Measurements from ENCODE around the gene RTL10. TPM values are rescaled to one million over a fixed set of nuclear protein-coding genes. Genes with fewer than 3 reads are reported as not detected.
A peak's percentile ranks its signal among the peaks of the same experiment; 100 is the strongest.

Gene RTL10
- total and polyA plus RNA-seq, 10 of the 15 experiments (the other 5 are each of a cell fraction or from before 2014, with no cell fraction given), result 5.3 to 18.1 (median 10.3) TPM

GRCh38 chr22:19846620-19847344, 7.9 kb downstream of the RTL10 start:
- Histone ChIP-seq H3K27ac (ENCODE audit: control insufficient read depth, insufficient read depth) (no peak overlapping the region), H3K79me2 (ENCODE audit: control insufficient read depth, insufficient read depth, low read length) (no peaks in the 10 kb centered on the region), H4K20me1 (ENCODE audit: control insufficient read depth, insufficient read depth) (no peaks in the 10 kb centered on the region), H3K27me3 (replicated peaks in 1 of 2; ENCODE audit: control insufficient read depth in 2 of 2, insufficient read depth in 2 of 2, low read length in 1 of 2) (no peaks in the 10 kb centered on the region), H2AFZ (ENCODE audit: control insufficient read depth, low read depth, low read length) (no peak overlapping the region), H3K4me1 (ENCODE audit: control insufficient read depth, insufficient read depth, low read length) (no peaks in the 10 kb centered on the region; the same call in none of the 2 replicates), H3K4me2 (ENCODE audit: control insufficient read depth, insufficient read depth) (no peak overlapping the region), H3K9ac (ENCODE audit: control insufficient read depth, insufficient read depth, low read length) (no peak overlapping the region), H3K4me3 (no peak overlapping the region), H3K9me3 (replicated peaks; ENCODE audit: control insufficient read depth, insufficient read depth, low read length) (no peaks in the 10 kb centered on the region; the same call in 2 of the 3 replicates), H3K36me3 (ENCODE audit: control insufficient read depth in 2 of 2, insufficient read depth in 2 of 2, low read length in 1 of 2) (peaks cover 5 to 9% of the 10 kb centered on the region in 2 experiments)
- ATAC-seq (no peak), DNase-seq (ENCODE audit: low read depth, low spot score) (no peak), FAIRE-seq (no peak)
- BruUV-seq (replicated peaks), result no TSS peak
- in situ Hi-C loops (cut with MboI), result no loop called here
- ChIA-PET SMC1A (ENCODE audit: uncharacterized antibody, unreplicated experiment) (no interaction called here), RAD21 (ENCODE audit: unreplicated experiment) (no interaction called here), POLR2A (no interaction called here), CTCF (no interaction called here)
- TF ChIP-seq FOXM1 (IDR thresholded peaks at IDR 0.05; ENCODE audit: low read depth, low read length), result no peak
- TF ChIP-seq MYB (IDR thresholded peaks at IDR 0.05; ENCODE audit: borderline replicate concordance, low read depth, low read length), result no peak
- peak; percentile 43; the same call in 1 of the 2 replicates for TF ChIP-seq POLR2A (IDR thresholded peaks at IDR 0.05; ENCODE audit: low read depth, low read length)
- TF ChIP-seq ZZZ3 (IDR thresholded peaks at IDR 0.05; ENCODE audit: control insufficient read depth, insufficient read length, low read depth), result no peak
- TF ChIP-seq NFXL1 (IDR thresholded peaks at IDR 0.05; ENCODE audit: borderline replicate concordance), result no peak
- TF ChIP-seq ZNF207 (IDR thresholded peaks at IDR 0.05; ENCODE audit: borderline replicate concordance), result no peak
- WGBS (ENCODE audit: insufficient coverage, insufficient replicate concordance, low lambda C conversion rate, missing lambda C conversion rate), result 86% methylated on average over 9 of the region's 9 CpGs
- intact Hi-C loops (cut with micrococcal nuclease; ENCODE audit: unreplicated experiment), result no loop called here

- SMC1A ChIA-PET (ENCODE audit: uncharacterized antibody, unreplicated experiment), result interaction anchor here (1.2 kb wide), 1 partner anchor 65 kb away, joined by 3 read pairs; no protein-coding TSS in a partner anchor
- Histone ChIP-seq H2AFZ (ENCODE audit: control insufficient read depth, low read depth, low read length) (no peak overlapping the region), H3K27ac (ENCODE audit: control insufficient read depth, insufficient read depth) (no peak overlapping the region), H3K36me3 (ENCODE audit: control insufficient read depth in 2 of 2, insufficient read depth in 2 of 2, low read length in 1 of 2) (no peaks in the 10 kb centered on the region; a peak in 2 of 4 replicates), H3K9ac (ENCODE audit: control insufficient read depth, insufficient read depth, low read length) (no peak overlapping the region), H3K4me2 (ENCODE audit: control insufficient read depth, insufficient read depth) (no peak overlapping the region), H3K9me3 (replicated peaks; ENCODE audit: control insufficient read depth, insufficient read depth, low read length) (no peaks in the 10 kb centered on the region; the same call in 2 of the 3 replicates), H3K79me2 (ENCODE audit: control insufficient read depth, insufficient read depth, low read length) (no peaks in the 10 kb centered on the region), H3K4me3 (no peak overlapping the region), H3K4me1 (ENCODE audit: control insufficient read depth, insufficient read depth, low read length) (no peaks in the 10 kb centered on the region; the same call in none of the 2 replicates), H3K27me3 (replicated peaks in 1 of 2; ENCODE audit: control insufficient read depth in 2 of 2, insufficient read depth in 2 of 2, low read length in 1 of 2) (no peaks in the 10 kb centered on the region), H4K20me1 (ENCODE audit: control insufficient read depth, insufficient read depth) (no peaks in the 10 kb centered on the region)
- WGBS (ENCODE audit: insufficient coverage, insufficient replicate concordance, low lambda C conversion rate, missing lambda C conversion rate), result 93% methylated on average over 8 of the region's 8 CpGs
- ATAC-seq, result no peak
- TF ChIP-seq RAD51 (IDR thresholded peaks at IDR 0.05), result no peak
- POLR2A ChIA-PET, result interaction anchor here (1.0 kb wide), 1 partner anchor 10 kb away, joined by 3 read pairs; no protein-coding TSS in a partner anchor
- in situ Hi-C loops (cut with MboI) (no loop called here), intact Hi-C loops (cut with micrococcal nuclease; ENCODE audit: unreplicated experiment) (no loop called here)
- FAIRE-seq, result no peak
- CTCF ChIA-PET, result no interaction called here
- no TSS peak for BruUV-seq (replicated peaks)
- RAD21 ChIA-PET (ENCODE audit: unreplicated experiment), result no interaction called here
- no peak for DNase-seq (ENCODE audit: low read depth, low spot score)
Observed at GRCh38 chr22:19845054-19845722, 9.5 kb downstream of the RTL10 start.
